ENCODE measurements around the gene NUMBL. TPM values are rescaled to one million over a fixed set of nuclear protein-coding genes. Genes with fewer than 3 reads are reported as not detected.

Gene NUMBL
- total and polyA plus RNA-seq, 2 of the 13 experiments (the other 11 are each of a cell fraction or from before 2014, with no cell fraction given), result 0.49 to 2.3 TPM

- TF ChIP-seq ZNF678 (CRISPR knock-in tag; IDR thresholded peaks at IDR 0.05) (no peak), TERF1 (CRISPR knock-in tag; IDR thresholded peaks at IDR 0.05) (no peak), FOSL2 (CRISPR knock-in tag; IDR thresholded peaks at IDR 0.05) (no peak), UBTF (CRISPR knock-in tag; IDR thresholded peaks at IDR 0.05) (no peak), STAT5B (CRISPR knock-in tag; IDR thresholded peaks at IDR 0.05) (no peak), ZNF687 (CRISPR knock-in tag; IDR thresholded peaks at IDR 0.05) (no peak), ZNF800 (CRISPR knock-in tag; IDR thresholded peaks at IDR 0.05) (0 out of 2 replicates have a peak, but pooled peaks have one; percentile 20), HMGA1 (CRISPR knock-in tag; conservative IDR thresholded peaks at IDR 0.05) (no peak), ZNF225 (CRISPR knock-in tag; IDR thresholded peaks at IDR 0.05) (no peak), RELA (CRISPR knock-in tag; IDR thresholded peaks at IDR 0.05) (no peak), ZNF552 (CRISPR knock-in tag; IDR thresholded peaks at IDR 0.05; ENCODE audit: borderline replicate concordance) (no peak), NR2C2 (CRISPR knock-in tag; IDR thresholded peaks at IDR 0.05; ENCODE audit: borderline replicate concordance) (no peak), HDAC6 (IDR thresholded peaks at IDR 0.05; ENCODE audit: low read depth, low read length) (no peak), TEAD3 (CRISPR knock-in tag; optimal IDR thresholded peaks at IDR 0.05; ENCODE audit: borderline replicate concordance) (no peak), SKI (IDR thresholded peaks at IDR 0.05; ENCODE audit: partially characterized antibody) (no peak), NR2F6 (IDR thresholded peaks at IDR 0.05) (peak; percentile 1; the same call in 1 of the 2 replicates), NR2F6 (CRISPR knock-in tag; IDR thresholded peaks at IDR 0.05) (no peak), MTA1 (CRISPR knock-in tag; IDR thresholded peaks at IDR 0.05; ENCODE audit: borderline replicate concordance) (no peak), PBX2 (CRISPR knock-in tag; IDR thresholded peaks at IDR 0.05) (no peak), ZNF3 (CRISPR knock-in tag; IDR thresholded peaks at IDR 0.05) (no peak)
These were observed 27.7 kb upstream of the NUMBL start (continued) for GRCh38 chr19:40717880-40718773.

Measured in HepG2 (cell line).